HG02981 (cell line): ENCODE data around the gene EPHA4.
"Not testable (repeated sequence)": the region's sequence is repeated elsewhere in the genome, so short reads cannot be mapped to it uniquely, and the experiment has no call there.

ENCODE experiments used
- ATAC-seq: cut with Tn5 transposase; IDR thresholded peaks from one replicate; pipeline ENCODE4 v1.9.1; 2021; ENCODE audit warnings: mild to moderate bottlenecking, moderate library complexity; ENCODE audit not compliant: unreplicated experiment

The EPHA4 gene

GRCh38 chr2:221511325-221511724, 60.8 kb downstream of the EPHA4 start:
- not testable (repeated sequence) for ATAC-seq

- ATAC-seq, result no peak
These were observed 65.6 kb downstream of the EPHA4 start for GRCh38 chr2:221506469-221506868.

GRCh38 chr2:221505605-221506004, 66.5 kb downstream of the EPHA4 start:
- no peak for ATAC-seq

- ATAC-seq, result no peak
These were observed 67.2 kb downstream of the EPHA4 start for GRCh38 chr2:221504905-221505304.

GRCh38 chr2:221503965-221504364, 68.1 kb downstream of the EPHA4 start:
- ATAC-seq, result no peak

- ATAC-seq, result no peak
These were observed 69.7 kb downstream of the EPHA4 start for GRCh38 chr2:221502270-221503010.

- no peak for ATAC-seq
These were observed 70.2 kb downstream of the EPHA4 start for GRCh38 chr2:221501883-221502269.

GRCh38 chr2:221501210-221501882, 70.8 kb downstream of the EPHA4 start:
- no peak for ATAC-seq

GRCh38 chr2:221500501-221501209, 71.4 kb downstream of the EPHA4 start:
- ATAC-seq, result no peak

- no peak for ATAC-seq
These were observed 76.4 kb downstream of the EPHA4 start for GRCh38 chr2:221495731-221496130.

GRCh38 chr2:221494556-221494955, 77.5 kb downstream of the EPHA4 start:
- no peak for ATAC-seq

- ATAC-seq, result no peak
These were observed 78.7 kb downstream of the EPHA4 start for GRCh38 chr2:221493391-221493790.

GRCh38 chr2:221492636-221493035, 79.5 kb downstream of the EPHA4 start:
- no peak for ATAC-seq

GRCh38 chr2:221490506-221491060, 81.5 kb downstream of the EPHA4 start:
- no peak for ATAC-seq

- no peak for ATAC-seq
These were observed 83.8 kb downstream of the EPHA4 start for GRCh38 chr2:221488136-221488807.

GRCh38 chr2:221486106-221486505, 86.0 kb downstream of the EPHA4 start:
- ATAC-seq, result no peak

- no peak for ATAC-seq
These were observed 86.6 kb downstream of the EPHA4 start for GRCh38 chr2:221485503-221485870.

- no peak for ATAC-seq
These were observed 87.2 kb downstream of the EPHA4 start for GRCh38 chr2:221484761-221485502.

- ATAC-seq, result no peak
These were observed 89.2 kb downstream of the EPHA4 start for GRCh38 chr2:221482666-221483455.

GRCh38 chr2:221480821-221481220, 91.3 kb downstream of the EPHA4 start:
- ATAC-seq, result no peak
